ENCODE measurements around the gene EME2. TPM values are rescaled to one million over a fixed set of nuclear protein-coding genes. Genes with fewer than 3 reads are reported as not detected.

Gene EME2
- total RNA-seq, 2 donors from 2014 or later = 16.7 to 30.6 TPM

- Histone ChIP-seq H3K36me3 (no peaks in the 10 kb centered on the region), H3K9me3 (no peaks in the 10 kb centered on the region), H3K4me3 (peak within 1 kb of the TSS; percentile 96), H3K4me1 (peaks cover 11% of the 10 kb centered on the region), H3K9ac (ENCODE audit: low read depth in 2 of 2, low read length in 2 of 2) (peak within 1 kb of the TSS; percentile 80 to 95), H3K27ac (peak within 1 kb of the TSS; percentile 98), H3K27me3 (no peaks in the 10 kb centered on the region)
- no peak for TF ChIP-seq CTCF (IDR thresholded peaks at IDR 0.05)
- intact Hi-C loops (cut with DNase I) = loop anchor here (5.0 kb wide), 1 partner anchor 159 kb away; the partner anchor contains the start of genes CRAMP1 and IFT140
- DNase-seq = peak; percentile 85
Measured at GRCh38 chr16:1771188-1771863, 1.3 kb upstream of the EME2 start, which contains the start of gene NME3. Gene NME3, minus strand, starts transcription at chr16:1771543. Its CDS starts 9 bp downstream, at chr16:1771534.

GRCh38 chr16:1771864-1772361 is 697 bp upstream of the EME2 start:
- Histone ChIP-seq H3K36me3 (no peaks in the 10 kb centered on the region), H3K4me1 (peaks cover 11% of the 10 kb centered on the region), H3K9me3 (no peaks in the 10 kb centered on the region), H3K9ac (ENCODE audit: low read depth in 2 of 2, low read length in 2 of 2) (peak overlapping the region; percentile 80 to 95), H3K27ac (peak overlapping the region; percentile 98), H3K4me3 (peak overlapping the region; percentile 96), H3K27me3 (no peaks in the 10 kb centered on the region)
- intact Hi-C loops (cut with DNase I) = loop anchor here (5.0 kb wide), 1 partner anchor 160 kb away; the partner anchor contains the start of genes CRAMP1 and IFT140
- no peak for TF ChIP-seq CTCF (IDR thresholded peaks at IDR 0.05)
- no peak for DNase-seq

GRCh38 chr16:1772908-1773702 is 495 bp downstream of the EME2 start, which contains the start of gene MRPS34:
Gene MRPS34, minus strand, starts transcription at chr16:1773134. Its CDS starts 15 bp downstream, at chr16:1773119.
- peak; percentile 85 for DNase-seq
- Histone ChIP-seq H3K9ac (ENCODE audit: low read depth in 2 of 2, low read length in 2 of 2) (peak within 1 kb of the TSS; percentile 80 to 95), H3K36me3 (no peaks in the 10 kb centered on the region), H3K9me3 (no peaks in the 10 kb centered on the region), H3K4me3 (peak within 1 kb of the TSS; percentile 96), H3K4me1 (peaks cover 11% of the 10 kb centered on the region), H3K27ac (peak within 1 kb of the TSS; percentile 98), H3K27me3 (no peaks in the 10 kb centered on the region)
- intact Hi-C loops (cut with DNase I) = loop anchor here (5.0 kb wide), 1 partner anchor 161 kb away; the partner anchor contains the start of genes CRAMP1 and IFT140
- peak; percentile 81 for TF ChIP-seq CTCF (IDR thresholded peaks at IDR 0.05)

- peaks cover 11% of the 10 kb centered on the region for H3K4me1 ChIP-seq
- no peaks in the 10 kb centered on the region for H3K27me3 ChIP-seq
- peak overlapping the region; percentile 98 for H3K27ac ChIP-seq
- no peaks in the 10 kb centered on the region for H3K36me3 ChIP-seq
- DNase-seq = no peak
- intact Hi-C loops (cut with DNase I) = loop anchor here (5.0 kb wide), 1 partner anchor 162 kb away; the partner anchor contains the start of genes CRAMP1 and IFT140
- H3K9ac ChIP-seq (ENCODE audit: low read depth in 2 of 2, low read length in 2 of 2) = peak overlapping the region; percentile 80 to 95
- H3K4me3 ChIP-seq = peak overlapping the region; percentile 96
- H3K9me3 ChIP-seq = no peaks in the 10 kb centered on the region
- no peak for TF ChIP-seq CTCF (IDR thresholded peaks at IDR 0.05)
Measured at GRCh38 chr16:1773703-1774447, 1.3 kb downstream of the EME2 start.

GRCh38 chr16:1774448-1774780 is 1.8 kb downstream of the EME2 start:
- H3K27ac ChIP-seq = no peak overlapping the region
- H3K9ac ChIP-seq (ENCODE audit: low read depth in 2 of 2, low read length in 2 of 2) = peak overlapping the region; percentile 80 to 95
- H3K4me1 ChIP-seq = peaks cover 11% of the 10 kb centered on the region
- no peak for DNase-seq
- intact Hi-C loops (cut with DNase I) = loop anchor here (5.0 kb wide), 1 partner anchor 162 kb away; the partner anchor contains the start of genes CRAMP1 and IFT140
- H3K9me3 ChIP-seq = no peaks in the 10 kb centered on the region
- no peak for TF ChIP-seq CTCF (IDR thresholded peaks at IDR 0.05)
- no peaks in the 10 kb centered on the region for H3K27me3 ChIP-seq
- no peaks in the 10 kb centered on the region for H3K36me3 ChIP-seq
- peak overlapping the region; percentile 96 for H3K4me3 ChIP-seq
